GM13976 (cell line): ENCODE data around the gene DNHD1.

Experiments used
- DNase-seq: peaks from one replicate; pipeline ENCODE4 v3.0.0; 2012; ENCODE audit warnings: low spot score
- CTCF ChIP-seq: IDR thresholded peaks from 2 replicates; pipeline ENCODE4 v1.5.1; 2012; ENCODE audit warnings: borderline replicate concordance, mild to moderate bottlenecking; ENCODE audit not compliant: insufficient read depth; ENCODE audit errors: extremely low read depth, missing control alignments, control extremely low read depth
- in situ Hi-C: fragments of 300-500 bp; cut with MboI; formaldehyde crosslinking; loops from one replicate; pipeline ENCODE4 v1.12.0; 2022; ENCODE audit warnings: low sequenced_read_pairs, mixed read lengths, inconsistent platforms; ENCODE audit not compliant: unreplicated experiment

The DNHD1 gene

GRCh38 chr11:6618117-6619003 is 121.3 kb downstream of the DNHD1 start:
- in situ Hi-C loops = no loop called here
- TF ChIP-seq CTCF = no peak
- DNase-seq = no peak

GRCh38 chr11:6619004-6619745 is 122.1 kb downstream of the DNHD1 start, which contains the start of gene TPP1:
Gene TPP1 (minus strand): TSS chr11:6619422. CDS start chr11:6619400, 22 bp downstream.
- in situ Hi-C loops = no loop called here
- peak; percentile 98 for DNase-seq
- TF ChIP-seq CTCF = no peak

GRCh38 chr11:6620636-6621035 is 123.6 kb downstream of the DNHD1 start:
- DNase-seq = no peak
- in situ Hi-C loops = no loop called here
- no peak for TF ChIP-seq CTCF
